Thymus (tissue), 11 donors: ENCODE results near the gene FOS. TPM values are rescaled to one million over a fixed set of nuclear protein-coding genes. Genes with fewer than 3 reads are reported as not detected.

Experiments
- DNase-seq, 9 donors: peaks; one replicate each; pipeline ENCODE4 v3.0.0-alpha.2; 2013; ENCODE audit warnings: low spot score in 9 of 9, low read depth in 6 of 9, missing footprints in 1 of 9
- H3K27ac ChIP-seq, 2 donors: one replicate each; pipeline ENCODE4 v1.5.1; 2013; ENCODE audit warnings: control low read depth in 1 of 2, low read depth in 1 of 2, low read length in 1 of 2, mild to moderate bottlenecking in 1 of 2, moderate library complexity in 1 of 2
- H3K27me3 ChIP-seq, 2 donors: one replicate each; pipeline ENCODE4 v1.5.1; 2013; ENCODE audit warnings: low read length in 1 of 2; ENCODE audit not compliant: control insufficient read depth in 2 of 2, insufficient read depth in 1 of 2
- H3K36me3 ChIP-seq, 2 donors: one replicate each; pipeline ENCODE4 v1.5.1; 2013; ENCODE audit warnings: low read length in 1 of 2, mild to moderate bottlenecking in 1 of 2, moderate library complexity in 1 of 2; ENCODE audit not compliant: control insufficient read depth in 2 of 2, insufficient read depth in 2 of 2
- H3K4me1 ChIP-seq, 2 donors: one replicate each; pipeline ENCODE4 v1.5.1; 2013; ENCODE audit warnings: low read length in 2 of 2; ENCODE audit not compliant: control insufficient read depth in 2 of 2, insufficient read depth in 2 of 2
- H3K4me3 ChIP-seq, 2 donors: one replicate each; pipeline ENCODE4 v1.5.1; 2013; ENCODE audit warnings: low read length in 2 of 2, control low read depth in 1 of 2, mild to moderate bottlenecking in 1 of 2
- H3K9me3 ChIP-seq, 2 donors: one replicate each; pipeline ENCODE4 v1.5.1; 2013; ENCODE audit warnings: low read length in 1 of 2, mild to moderate bottlenecking in 1 of 2; ENCODE audit not compliant: control insufficient read depth in 2 of 2, insufficient read depth in 1 of 2
- WGBS: extraction: QIAGEN DNeasy Blood & Tissue Kit; methylation state at CpG from one replicate; pipeline ENCODE4 v1.1.7; 2013; 5-methylcytosine and 5-hydroxymethylcytosine counted together
- polyA plus RNA-seq: library from polyadenylated mRNA; stranded (reverse); fragments of 200-250 nt; gene quantifications from one replicate; pipeline ENCODE4 v1.2.3, GENCODE V29; 2013
- total RNA-seq: library from RNA; stranded (reverse); fragments of 120-200 nt; gene quantifications from one replicate; pipeline ENCODE4 v1.2.4, GENCODE V29; 2013
- donor health status: healthy.

Gene FOS
- total and polyA plus RNA-seq, 2 donors, result 143 to 253 TPM

DNA sequence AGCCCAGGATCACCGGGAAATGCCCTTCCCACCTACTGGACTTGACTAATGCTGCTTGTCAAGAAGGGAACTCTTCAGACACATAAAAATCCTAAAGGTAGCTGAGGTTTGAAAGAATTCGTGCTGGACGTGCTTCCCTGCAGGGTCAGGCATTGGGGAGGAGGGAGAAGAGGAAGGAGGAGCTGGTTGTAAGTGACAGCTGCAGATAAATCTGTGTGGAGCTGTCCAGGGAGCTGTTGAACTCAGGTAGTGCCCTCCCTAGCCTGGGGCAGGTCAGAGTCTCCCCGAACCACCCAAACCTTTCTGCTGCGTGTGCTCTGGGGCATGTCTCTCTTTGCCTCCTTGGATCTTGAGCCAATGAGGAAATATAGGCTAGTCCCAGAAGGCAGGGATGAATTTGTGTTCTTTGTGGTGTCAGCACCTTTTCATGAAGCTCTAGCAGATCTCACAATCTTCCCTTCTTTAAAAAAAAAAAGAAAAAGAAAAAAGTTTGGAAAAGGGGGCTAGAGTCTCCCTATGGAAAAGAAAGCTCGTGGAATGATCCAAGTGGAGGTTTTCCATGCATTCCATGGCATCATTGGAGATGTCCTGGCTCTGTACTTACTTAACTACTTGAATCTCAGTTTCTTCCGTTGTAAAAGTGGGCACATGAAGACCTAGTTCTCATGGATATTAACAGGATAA, 23.6 kb upstream of the FOS start:
- WGBS, result 85% methylated on average over 7 of the region's 7 CpGs
- peaks cover 15 to 39% of the 10 kb centered on the region in 2 donors for H3K4me1 ChIP-seq
- DNase-seq, result no peak

GRCh38 chr14:75258079-75258802, 20.4 kb upstream of the FOS start:
- Histone ChIP-seq H3K4me3 (peak overlapping the region; percentile 39 to 40), H3K27me3 (peaks cover 0 to 13% of the 10 kb centered on the region in 2 donors), H3K36me3 (no peaks in the 10 kb centered on the region), H3K27ac (peak overlapping the region; percentile 87 to 88), H3K4me1 (peaks cover 19 to 35% of the 10 kb centered on the region in 2 donors), H3K9me3 (no peaks in the 10 kb centered on the region)
- DNase-seq, result no peak
- WGBS, result 30% methylated on average over 12 of the region's 12 CpGs

More for the DNA sequence above, 23.6 kb upstream of the FOS start:
- no peaks in the 10 kb centered on the region for H3K9me3 ChIP-seq
- H3K27ac ChIP-seq, result no peak overlapping the region
- no peaks in the 10 kb centered on the region for H3K36me3 ChIP-seq
- H3K4me3 ChIP-seq, result no peak overlapping the region
- H3K27me3 ChIP-seq, result peaks cover 0 to 27% of the 10 kb centered on the region in 2 donors

- H3K36me3 ChIP-seq, result no peaks in the 10 kb centered on the region
- H3K9me3 ChIP-seq, result no peaks in the 10 kb centered on the region
- H3K27me3 ChIP-seq, result peaks cover 0 to 13% of the 10 kb centered on the region in 2 donors
- WGBS, result 1% methylated on average over 40 of the region's 40 CpGs
- peak overlapping the region; percentile 97 to 98 for H3K27ac ChIP-seq
- peak overlapping the region; percentile 50 to 54 for H3K4me3 ChIP-seq
- peak; percentile 97 to 100 (median 99) for DNase-seq
- peaks cover 19 to 35% of the 10 kb centered on the region in 2 donors for H3K4me1 ChIP-seq
Measured at GRCh38 chr14:75258803-75259509, 19.7 kb upstream of the FOS start.

- 23% methylated on average over 7 of the region's 7 CpGs for WGBS
- peaks cover 19 to 35% of the 10 kb centered on the region in 2 donors for H3K4me1 ChIP-seq
Measured at GRCh38 chr14:75259510-75259855, 19.1 kb upstream of the FOS start.

GRCh38 chr14:75260025-75260763, 18.4 kb upstream of the FOS start:
- Histone ChIP-seq H3K27ac (peak overlapping the region in 1 of 2 donors; percentile 97), H3K27me3 (peaks cover 0 to 1% of the 10 kb centered on the region in 2 donors), H3K4me1 (peaks cover 19 to 29% of the 10 kb centered on the region in 2 donors), H3K4me3 (peak overlapping the region in 1 of 2 donors; percentile 54), H3K36me3 (no peaks in the 10 kb centered on the region), H3K9me3 (no peaks in the 10 kb centered on the region)
- WGBS, result 42% methylated on average over 8 of the region's 8 CpGs
- peak in 3 of 9 donors; percentile 28 to 70 (median 42) for DNase-seq

More at GRCh38 chr14:75259510-75259855, 19.1 kb upstream of the FOS start:
- Histone ChIP-seq H3K4me3 (peak overlapping the region; percentile 50 to 54), H3K27ac (peak overlapping the region; percentile 97 to 98), H3K36me3 (no peaks in the 10 kb centered on the region), H3K27me3 (peaks cover 0 to 8% of the 10 kb centered on the region in 2 donors), H3K9me3 (no peaks in the 10 kb centered on the region)
- no peak for DNase-seq

DNA sequence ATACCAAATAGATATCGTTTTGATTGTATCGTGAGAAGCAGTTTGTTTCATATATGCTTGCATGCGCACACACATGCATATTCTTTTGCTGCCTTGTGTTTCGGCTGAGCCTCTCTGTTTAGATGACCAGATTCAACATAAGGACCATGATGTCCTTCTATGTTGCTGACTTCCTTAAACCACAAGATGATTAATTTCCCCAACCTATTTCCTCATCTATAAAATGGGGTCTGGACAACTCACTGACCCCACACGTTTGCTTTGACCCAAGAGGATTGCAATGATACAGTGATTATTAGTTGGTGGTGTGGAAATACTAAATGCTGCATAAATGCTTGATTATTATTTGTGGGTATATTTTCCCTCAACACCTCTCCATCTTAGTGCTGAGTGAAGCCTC, 16.8 kb upstream of the FOS start:
- Histone ChIP-seq H3K36me3 (no peaks in the 10 kb centered on the region), H3K27ac (no peak overlapping the region), H3K9me3 (no peaks in the 10 kb centered on the region), H3K4me3 (no peak overlapping the region), H3K4me1 (peaks cover 19 to 29% of the 10 kb centered on the region in 2 donors), H3K27me3 (no peaks in the 10 kb centered on the region)
- no peak for DNase-seq
- 97% methylated on average over 5 of the region's 5 CpGs for whole genome bisulfite sequencing

DNA sequence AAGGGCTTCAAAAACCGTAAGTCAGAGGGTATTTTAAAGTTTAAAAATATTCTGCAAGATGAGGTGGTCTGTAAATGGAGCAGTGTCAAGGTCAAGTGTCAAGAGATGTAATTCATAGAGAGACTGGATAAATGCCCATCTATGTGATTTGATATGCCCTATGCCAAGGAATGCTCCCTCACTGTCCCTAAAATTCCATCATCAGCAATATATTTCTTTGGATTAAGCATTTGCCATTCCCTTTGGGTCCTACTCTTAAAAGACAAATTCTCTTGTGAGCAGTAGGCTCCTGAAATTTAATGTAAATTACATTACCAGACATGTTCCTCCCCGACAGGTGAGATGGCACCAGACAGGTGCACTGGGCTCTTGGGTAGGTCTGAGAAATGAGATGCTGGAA, 16.0 kb upstream of the FOS start:
- WGBS, result 100% methylated on average over 2 of the region's 2 CpGs
- Histone ChIP-seq H3K4me3 (no peak overlapping the region), H3K36me3 (no peaks in the 10 kb centered on the region), H3K9me3 (no peaks in the 10 kb centered on the region), H3K4me1 (peaks cover 19 to 27% of the 10 kb centered on the region in 2 donors), H3K27me3 (no peaks in the 10 kb centered on the region), H3K27ac (no peak overlapping the region)
- no peak for DNase-seq

DNA sequence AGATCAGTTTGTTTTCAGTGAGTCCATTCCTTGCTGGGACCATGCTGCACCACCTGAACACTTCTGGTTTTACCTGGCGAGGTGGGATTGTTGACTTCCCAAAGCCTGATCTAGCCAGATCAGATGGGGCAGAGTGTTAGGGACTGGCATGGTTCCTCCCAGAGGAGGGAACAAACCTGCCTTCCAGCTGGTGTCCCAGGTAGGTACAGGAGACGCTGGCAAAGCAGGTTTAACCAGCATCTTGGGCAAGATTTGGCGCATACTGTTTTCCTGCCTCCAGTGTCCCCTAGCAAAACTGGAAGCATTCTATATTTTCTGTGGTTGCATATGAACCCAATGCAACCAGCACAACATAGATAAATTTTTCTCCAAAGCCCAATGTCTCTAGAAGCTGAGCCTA, 14.6 kb upstream of the FOS start:
- 97% methylated on average over 3 of the region's 3 CpGs for WGBS
- Histone ChIP-seq H3K9me3 (no peaks in the 10 kb centered on the region), H3K4me1 (peaks cover 13 to 15% of the 10 kb centered on the region in 2 donors), H3K36me3 (no peaks in the 10 kb centered on the region), H3K27ac (no peak overlapping the region), H3K27me3 (no peaks in the 10 kb centered on the region), H3K4me3 (no peak overlapping the region)
- DNase-seq, result no peak
